ENCODE results near the gene AFF3. TPM values are rescaled to one million over a fixed set of nuclear protein-coding genes. Genes with fewer than 3 reads are reported as not detected.

Gene AFF3
- total and polyA plus RNA-seq, 4 donors: 4.2 to 90.9 (median 14.6) TPM

DNA sequence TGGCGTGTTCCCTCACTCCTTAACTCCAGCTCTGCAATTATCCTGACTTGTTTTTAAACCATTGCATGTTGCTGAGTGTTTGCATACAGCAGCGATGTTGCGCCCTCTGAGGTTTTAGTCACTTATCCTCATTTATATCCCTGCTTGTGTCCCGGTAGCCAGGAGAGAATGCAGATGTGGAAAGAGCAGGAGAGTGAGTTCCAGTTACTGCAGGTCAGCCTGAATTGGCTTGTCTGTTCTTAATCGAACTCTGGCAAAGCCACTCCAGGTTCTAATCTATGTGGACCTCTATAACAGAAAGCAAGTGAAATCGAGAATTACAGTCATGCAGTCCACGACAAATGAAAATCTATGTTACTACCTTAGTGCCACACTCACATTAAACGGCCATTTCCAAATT is 357.4 kb downstream of the AFF3 start:
- 88 to 90% methylated on average over 8 of the region's 8 CpGs for WGBS, 2 donors
- TF ChIP-seq, protein P1, sequence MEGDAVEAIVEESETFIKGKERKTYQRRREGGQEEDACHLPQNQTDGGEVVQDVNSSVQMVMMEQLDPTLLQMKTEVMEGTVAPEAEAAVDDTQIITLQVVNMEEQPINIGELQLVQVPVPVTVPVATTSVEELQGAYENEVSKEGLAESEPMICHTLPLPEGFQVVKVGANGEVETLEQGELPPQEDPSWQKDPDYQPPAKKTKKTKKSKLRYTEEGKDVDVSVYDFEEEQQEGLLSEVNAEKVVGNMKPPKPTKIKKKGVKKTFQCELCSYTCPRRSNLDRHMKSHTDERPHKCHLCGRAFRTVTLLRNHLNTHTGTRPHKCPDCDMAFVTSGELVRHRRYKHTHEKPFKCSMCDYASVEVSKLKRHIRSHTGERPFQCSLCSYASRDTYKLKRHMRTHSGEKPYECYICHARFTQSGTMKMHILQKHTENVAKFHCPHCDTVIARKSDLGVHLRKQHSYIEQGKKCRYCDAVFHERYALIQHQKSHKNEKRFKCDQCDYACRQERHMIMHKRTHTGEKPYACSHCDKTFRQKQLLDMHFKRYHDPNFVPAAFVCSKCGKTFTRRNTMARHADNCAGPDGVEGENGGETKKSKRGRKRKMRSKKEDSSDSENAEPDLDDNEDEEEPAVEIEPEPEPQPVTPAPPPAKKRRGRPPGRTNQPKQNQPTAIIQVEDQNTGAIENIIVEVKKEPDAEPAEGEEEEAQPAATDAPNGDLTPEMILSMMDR (IDR thresholded peaks at IDR 0.05; ENCODE audit: control extremely low read depth, extremely low read depth): no peak
- H3K4me3 ChIP-seq: no peak overlapping the region
- no peak for DNase-seq
- no peaks in the 10 kb centered on the region for H3K9me3 ChIP-seq (ENCODE audit: control insufficient read depth in 4 of 4, insufficient read depth in 3 of 4, low read length in 3 of 4)
- no peak for ATAC-seq (ENCODE audit: insufficient read depth, low FRiP score)
- peaks cover 0 to 33% (median 7%) of the 10 kb centered on the region in 5 donors for H3K4me1 ChIP-seq (ENCODE audit: control insufficient read depth in 5 of 5, insufficient read depth in 5 of 5, low read length in 5 of 5)
- no peaks in the 10 kb centered on the region for H3K27me3 ChIP-seq (ENCODE audit: control insufficient read depth in 3 of 3, insufficient read depth in 3 of 3, low read length in 2 of 3)
- H3K9ac ChIP-seq (ENCODE audit: insufficient read depth in 1 of 2, low read length in 2 of 2): no peak overlapping the region
- H3K27ac ChIP-seq (ENCODE audit: low read depth in 1 of 2, low read length in 1 of 2): no peak overlapping the region
- peaks cover 0 to 3% (median 0%) of the 10 kb centered on the region in 4 donors for H3K36me3 ChIP-seq (ENCODE audit: control insufficient read depth in 4 of 4, insufficient read depth in 4 of 4, low read length in 4 of 4)

DNA sequence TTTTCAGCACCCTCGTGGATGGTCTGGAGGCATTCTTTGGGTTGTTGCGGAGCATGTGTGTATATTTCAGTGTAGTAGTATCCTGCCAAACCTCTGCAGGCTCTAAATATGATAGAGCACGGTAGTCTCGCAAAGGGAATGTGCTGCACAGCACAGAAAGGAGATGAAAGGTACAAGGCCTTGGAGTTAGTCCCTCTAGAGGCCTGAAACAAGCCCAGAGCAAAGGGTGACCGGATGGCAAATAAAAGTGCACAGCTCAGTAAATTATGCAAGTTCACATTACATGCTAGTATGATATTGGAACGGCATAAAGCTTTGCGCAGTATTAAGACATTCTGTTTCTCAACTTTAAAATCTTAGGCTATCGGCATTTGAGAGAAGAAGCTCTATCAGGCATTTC is 358.1 kb downstream of the AFF3 start:
- WGBS, 2 donors: 91 to 94% methylated on average over 8 of the region's 8 CpGs
- H3K4me1 ChIP-seq (ENCODE audit: control insufficient read depth in 5 of 5, insufficient read depth in 5 of 5, low read length in 5 of 5): peaks cover 0 to 33% (median 7%) of the 10 kb centered on the region in 5 donors
- no peaks in the 10 kb centered on the region for H3K9me3 ChIP-seq (ENCODE audit: control insufficient read depth in 4 of 4, insufficient read depth in 3 of 4, low read length in 3 of 4)
- no peak overlapping the region for H3K27ac ChIP-seq (ENCODE audit: low read depth in 1 of 2, low read length in 1 of 2)
- no peak overlapping the region for H3K9ac ChIP-seq (ENCODE audit: insufficient read depth in 1 of 2, low read length in 2 of 2)
- ATAC-seq (ENCODE audit: insufficient read depth, low FRiP score) (no peak), DNase-seq (no peak)
- H3K4me3 ChIP-seq: no peak overlapping the region
- no peaks in the 10 kb centered on the region for H3K27me3 ChIP-seq (ENCODE audit: control insufficient read depth in 3 of 3, insufficient read depth in 3 of 3, low read length in 2 of 3)
- peaks cover 0 to 3% (median 0%) of the 10 kb centered on the region in 4 donors for H3K36me3 ChIP-seq (ENCODE audit: control insufficient read depth in 4 of 4, insufficient read depth in 4 of 4, low read length in 4 of 4)
- TF ChIP-seq, protein P1 (IDR thresholded peaks at IDR 0.05; ENCODE audit: control extremely low read depth, extremely low read depth): no peak

DNA sequence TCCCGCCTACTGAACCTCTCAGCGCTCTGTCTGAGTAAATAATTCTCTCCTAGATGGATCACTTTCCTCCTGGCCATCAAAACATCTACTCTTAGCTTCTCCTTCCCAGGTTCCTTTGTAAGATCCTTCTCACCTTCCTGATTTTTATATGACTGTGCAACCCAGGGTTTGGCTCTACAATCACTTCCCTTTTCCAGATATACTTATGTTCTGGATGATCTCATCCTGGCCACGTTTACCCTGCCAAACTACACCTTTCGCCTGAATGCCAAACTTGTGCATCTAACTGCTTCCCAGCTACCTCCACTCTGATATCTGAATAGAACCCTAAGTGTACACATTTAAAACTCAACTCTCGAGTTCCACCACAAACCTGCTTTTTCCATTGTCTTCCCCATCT is 362.1 kb downstream of the AFF3 start:
- Histone ChIP-seq H3K27ac (ENCODE audit: low read depth in 1 of 2, low read length in 1 of 2) (no peak overlapping the region), H3K9ac (ENCODE audit: insufficient read depth in 1 of 2, low read length in 2 of 2) (no peak overlapping the region), H3K4me3 (no peak overlapping the region), H3K27me3 (ENCODE audit: control insufficient read depth in 3 of 3, insufficient read depth in 3 of 3, low read length in 2 of 3) (no peaks in the 10 kb centered on the region), H3K36me3 (ENCODE audit: control insufficient read depth in 4 of 4, insufficient read depth in 4 of 4, low read length in 4 of 4) (peaks cover 0 to 9% (median 1%) of the 10 kb centered on the region in 4 donors), H3K4me1 (ENCODE audit: control insufficient read depth in 5 of 5, insufficient read depth in 5 of 5, low read length in 5 of 5) (peaks cover 0 to 7% (median 0%) of the 10 kb centered on the region in 5 donors), H3K9me3 (ENCODE audit: control insufficient read depth in 4 of 4, insufficient read depth in 3 of 4, low read length in 3 of 4) (peaks cover 0 to 7% (median 1%) of the 10 kb centered on the region in 4 donors)
- TF ChIP-seq, protein P1 (IDR thresholded peaks at IDR 0.05; ENCODE audit: control extremely low read depth, extremely low read depth): no peak
- ATAC-seq (ENCODE audit: insufficient read depth, low FRiP score) (no peak), DNase-seq (no peak)
- 81% methylated on average over 5 of the region's 5 CpGs for WGBS, 2 donors

DNA sequence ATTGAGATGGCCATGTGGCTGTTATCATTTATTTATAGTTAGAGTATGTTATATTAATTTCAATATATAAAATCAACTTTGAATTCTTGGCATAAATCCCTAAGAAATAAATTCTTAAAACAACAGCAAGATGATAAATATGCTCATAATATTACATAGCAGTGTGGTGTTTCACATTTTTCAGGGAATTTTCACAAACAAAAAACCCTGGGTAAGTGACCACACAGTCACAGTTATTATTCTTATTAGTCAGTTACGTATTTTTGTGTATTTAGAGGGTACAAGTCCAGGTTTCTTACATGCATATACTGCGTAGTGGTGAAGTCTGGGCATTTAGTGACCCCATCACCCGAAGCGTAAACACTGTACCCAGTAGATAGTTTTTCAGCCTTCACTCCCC is 363.1 kb downstream of the AFF3 start:
- Histone ChIP-seq H3K4me3 (no peak overlapping the region), H3K4me1 (ENCODE audit: control insufficient read depth in 5 of 5, insufficient read depth in 5 of 5, low read length in 5 of 5) (peaks cover 0 to 7% (median 0%) of the 10 kb centered on the region in 5 donors), H3K36me3 (ENCODE audit: control insufficient read depth in 4 of 4, insufficient read depth in 4 of 4, low read length in 4 of 4) (peaks cover 0 to 9% (median 1%) of the 10 kb centered on the region in 4 donors), H3K27ac (ENCODE audit: low read depth in 1 of 2, low read length in 1 of 2) (no peak overlapping the region), H3K9me3 (ENCODE audit: control insufficient read depth in 4 of 4, insufficient read depth in 3 of 4, low read length in 3 of 4) (peaks cover 0 to 7% (median 1%) of the 10 kb centered on the region in 4 donors), H3K27me3 (ENCODE audit: control insufficient read depth in 3 of 3, insufficient read depth in 3 of 3, low read length in 2 of 3) (no peaks in the 10 kb centered on the region), H3K9ac (ENCODE audit: insufficient read depth in 1 of 2, low read length in 2 of 2) (no peak overlapping the region)
- no peak for DNase-seq
- WGBS, 2 donors: 97 to 99% methylated on average over 4 of the region's 4 CpGs
- no peak for ATAC-seq (ENCODE audit: insufficient read depth, low FRiP score)
- TF ChIP-seq, protein P1 (IDR thresholded peaks at IDR 0.05; ENCODE audit: control extremely low read depth, extremely low read depth): no peak

Measured in lung (tissue), 12 donors.